Astrocyte (in vitro differentiated cells and primary cell): ENCODE measurements around the gene CTDSPL. TPM values are rescaled to one million over a fixed set of nuclear protein-coding genes. Genes with fewer than 3 reads are reported as not detected.
A peak's percentile ranks its signal among the peaks of the same experiment; 100 is the strongest.

Source experiments
- DNase-seq: peaks from one replicate; pipeline ENCODE4 v3.0.0-alpha.2; 2010; ENCODE audit warnings: low read depth
- FAIRE-seq: peaks from 2 replicates; lab custom pipeline; 2011; peaks lifted over from hg19 to GRCh38; lab: Jason Lieb, UNC
- H2AFZ ChIP-seq: 2 replicates; pipeline ENCODE4 v1.6.0; 2012; ENCODE audit warnings: low read depth, low read length, inconsistent platforms
- H3K27ac ChIP-seq: 2 replicates; pipeline ENCODE4 v1.5.1; 2011; ENCODE audit warnings: low read depth, low read length, inconsistent platforms
- H3K27me3 ChIP-seq: 2 replicates; pipeline ENCODE4 v1.6.0; 2011; ENCODE audit warnings: low read length, inconsistent platforms; ENCODE audit not compliant: insufficient read depth
- H3K36me3 ChIP-seq: 2 replicates; pipeline ENCODE4 v1.5.1; 2011; ENCODE audit warnings: low read length, inconsistent platforms; ENCODE audit not compliant: insufficient read depth
- H3K4me1 ChIP-seq: 2 replicates; pipeline ENCODE4 v1.5.1; 2011; ENCODE audit warnings: low read length, inconsistent platforms; ENCODE audit not compliant: insufficient read depth
- H3K4me2 ChIP-seq: 2 replicates; pipeline ENCODE4 v1.6.0; 2012; ENCODE audit warnings: low read length, inconsistent platforms
- H3K4me3 ChIP-seq: 2 replicates; pipeline ENCODE4 v1.5.1; 2011; ENCODE audit warnings: low read depth, mild to moderate bottlenecking, low read length, inconsistent platforms; ENCODE audit not compliant: insufficient read depth
- H3K79me2 ChIP-seq: 2 replicates; pipeline ENCODE4 v1.6.0; 2012; ENCODE audit warnings: mild to moderate bottlenecking, low read length, inconsistent platforms; ENCODE audit not compliant: insufficient read depth
- H3K9ac ChIP-seq: 2 replicates; pipeline ENCODE4 v1.6.0; 2012; ENCODE audit warnings: mild to moderate bottlenecking, low read length, inconsistent platforms
- H3K9me3 ChIP-seq: 2 replicates; pipeline ENCODE4 v1.5.1; 2012; ENCODE audit warnings: low read depth, mild to moderate bottlenecking, low read length, inconsistent platforms; ENCODE audit not compliant: insufficient read depth
- H4K20me1 ChIP-seq: 2 replicates; pipeline ENCODE4 v1.6.0; 2012; ENCODE audit warnings: low read length, inconsistent platforms; ENCODE audit not compliant: insufficient read depth
- H3K27ac Mint-ChIP-seq: one replicate; pipeline ENCODE4 v1.8.0; 2021; ENCODE audit warnings: mild to moderate bottlenecking, mixed read lengths; ENCODE audit not compliant: unreplicated experiment
- H3K27me3 Mint-ChIP-seq: one replicate; pipeline ENCODE4 v1.8.0; 2021; ENCODE audit warnings: low read depth, mixed read lengths; ENCODE audit not compliant: unreplicated experiment
- H3K36me3 Mint-ChIP-seq: one replicate; pipeline ENCODE4 v1.8.0; 2021; ENCODE audit warnings: low read depth, mixed read lengths; ENCODE audit not compliant: unreplicated experiment
- H3K4me1 Mint-ChIP-seq: one replicate; pipeline ENCODE4 v1.8.0; 2021; ENCODE audit warnings: low read depth, mixed read lengths; ENCODE audit not compliant: unreplicated experiment
- H3K4me3 Mint-ChIP-seq: one replicate; pipeline ENCODE4 v1.8.0; 2021; ENCODE audit warnings: mild to moderate bottlenecking, moderate library complexity, mixed read lengths; ENCODE audit not compliant: unreplicated experiment
- H3K9me3 Mint-ChIP-seq: one replicate; pipeline ENCODE4 v1.8.0; 2021; ENCODE audit warnings: mild to moderate bottlenecking, mixed read lengths; ENCODE audit not compliant: unreplicated experiment
- EZH2 ChIP-seq: IDR thresholded peaks from 2 replicates; pipeline ENCODE4 v1.6.1; 2012; ENCODE audit warnings: mild to moderate bottlenecking, low read length, inconsistent platforms; ENCODE audit not compliant: insufficient read depth
- total RNA-seq: library from RNA; stranded (reverse); gene quantifications from 2 replicates; pipeline ENCODE4 v1.2.1, GENCODE V29; 2021
- TF ChIP-seq, protein P1 (sequence below): IDR thresholded peaks from 2 replicates; pipeline ENCODE4 v1.5.1; 2011; ENCODE audit warnings: low read depth, mild to moderate bottlenecking, inconsistent platforms, low read length, moderate library complexity; ENCODE audit not compliant: insufficient read depth

The CTDSPL gene
- total RNA-seq, 1 donor from 2014 or later, result 37.9 TPM

GRCh38 chr3:37921025-37921424, 59.3 kb downstream of the CTDSPL start:
- Mint-ChIP-seq H3K4me1 (peaks cover 56% of the 10 kb centered on the region), H3K9me3 (no peaks in the 10 kb centered on the region), H3K27ac (no peak overlapping the region), H3K4me3 (no peak overlapping the region), H3K27me3 (no peaks in the 10 kb centered on the region), H3K36me3 (peaks cover 2% of the 10 kb centered on the region)
- DNase-seq, result no peak
- peaks cover 10% of the 10 kb centered on the region for H3K4me1 ChIP-seq
- no peak overlapping the region for H3K27ac ChIP-seq
- no peak overlapping the region for H3K4me3 ChIP-seq
- H3K9me3 ChIP-seq, result no peaks in the 10 kb centered on the region
- H3K79me2 ChIP-seq, result peaks cover 3% of the 10 kb centered on the region
- H4K20me1 ChIP-seq, result peaks cover 62% of the 10 kb centered on the region
- no peak for TF ChIP-seq EZH2
- TF ChIP-seq, protein P1, sequence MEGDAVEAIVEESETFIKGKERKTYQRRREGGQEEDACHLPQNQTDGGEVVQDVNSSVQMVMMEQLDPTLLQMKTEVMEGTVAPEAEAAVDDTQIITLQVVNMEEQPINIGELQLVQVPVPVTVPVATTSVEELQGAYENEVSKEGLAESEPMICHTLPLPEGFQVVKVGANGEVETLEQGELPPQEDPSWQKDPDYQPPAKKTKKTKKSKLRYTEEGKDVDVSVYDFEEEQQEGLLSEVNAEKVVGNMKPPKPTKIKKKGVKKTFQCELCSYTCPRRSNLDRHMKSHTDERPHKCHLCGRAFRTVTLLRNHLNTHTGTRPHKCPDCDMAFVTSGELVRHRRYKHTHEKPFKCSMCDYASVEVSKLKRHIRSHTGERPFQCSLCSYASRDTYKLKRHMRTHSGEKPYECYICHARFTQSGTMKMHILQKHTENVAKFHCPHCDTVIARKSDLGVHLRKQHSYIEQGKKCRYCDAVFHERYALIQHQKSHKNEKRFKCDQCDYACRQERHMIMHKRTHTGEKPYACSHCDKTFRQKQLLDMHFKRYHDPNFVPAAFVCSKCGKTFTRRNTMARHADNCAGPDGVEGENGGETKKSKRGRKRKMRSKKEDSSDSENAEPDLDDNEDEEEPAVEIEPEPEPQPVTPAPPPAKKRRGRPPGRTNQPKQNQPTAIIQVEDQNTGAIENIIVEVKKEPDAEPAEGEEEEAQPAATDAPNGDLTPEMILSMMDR, result no peak
- H3K27me3 ChIP-seq, result no peaks in the 10 kb centered on the region
- no peaks in the 10 kb centered on the region for H3K36me3 ChIP-seq
- no peak overlapping the region for H3K9ac ChIP-seq
- H2AFZ ChIP-seq, result no peak overlapping the region
- H3K4me2 ChIP-seq, result no peak overlapping the region
- no peak for FAIRE-seq

- H3K9me3 ChIP-seq, result no peaks in the 10 kb centered on the region
- H3K4me3 Mint-ChIP-seq, result no peak overlapping the region
- H3K9ac ChIP-seq, result no peak overlapping the region
- no peaks in the 10 kb centered on the region for H3K9me3 Mint-ChIP-seq
- no peaks in the 10 kb centered on the region for H3K27me3 ChIP-seq
- FAIRE-seq, result peak; percentile 17
- peak; percentile 52 for DNase-seq
- H3K36me3 ChIP-seq, result no peaks in the 10 kb centered on the region
- peaks cover 60% of the 10 kb centered on the region for H3K4me1 Mint-ChIP-seq
- peak overlapping the region; percentile 28 for H3K4me2 ChIP-seq
- peaks cover 2% of the 10 kb centered on the region for H3K36me3 Mint-ChIP-seq
- no peak overlapping the region for H2AFZ ChIP-seq
- H3K4me3 ChIP-seq, result no peak overlapping the region
- no peak overlapping the region for H3K27ac Mint-ChIP-seq
- H3K4me1 ChIP-seq, result peaks cover 10% of the 10 kb centered on the region
- peaks cover 3% of the 10 kb centered on the region for H3K79me2 ChIP-seq
- H3K27ac ChIP-seq, result no peak overlapping the region
- peaks cover 56% of the 10 kb centered on the region for H4K20me1 ChIP-seq
- TF ChIP-seq, protein P1, result no peak
- no peak for TF ChIP-seq EZH2
- no peaks in the 10 kb centered on the region for H3K27me3 Mint-ChIP-seq
Measured at GRCh38 chr3:37922721-37923568, 61.3 kb downstream of the CTDSPL start.

GRCh38 chr3:37923569-37924040, 61.9 kb downstream of the CTDSPL start:
- no peak overlapping the region for H3K27ac Mint-ChIP-seq
- DNase-seq (no peak), FAIRE-seq (no peak)
- peaks cover 2% of the 10 kb centered on the region for H3K36me3 Mint-ChIP-seq
- H3K4me1 Mint-ChIP-seq, result peaks cover 54% of the 10 kb centered on the region
- H3K9me3 Mint-ChIP-seq, result no peaks in the 10 kb centered on the region
- Histone ChIP-seq H3K9me3 (no peaks in the 10 kb centered on the region), H3K79me2 (peaks cover 3% of the 10 kb centered on the region), H4K20me1 (peaks cover 56% of the 10 kb centered on the region), H3K4me3 (no peak overlapping the region), H3K27ac (no peak overlapping the region), H3K4me2 (no peak overlapping the region), H3K4me1 (peaks cover 10% of the 10 kb centered on the region), H3K9ac (no peak overlapping the region), H3K36me3 (no peaks in the 10 kb centered on the region), H3K27me3 (no peaks in the 10 kb centered on the region), H2AFZ (no peak overlapping the region)
- no peaks in the 10 kb centered on the region for H3K27me3 Mint-ChIP-seq
- no peak overlapping the region for H3K4me3 Mint-ChIP-seq
- no peak for TF ChIP-seq EZH2
- TF ChIP-seq, protein P1, result no peak
